Measurements from ENCODE around the gene CACNA1D.

DNA sequence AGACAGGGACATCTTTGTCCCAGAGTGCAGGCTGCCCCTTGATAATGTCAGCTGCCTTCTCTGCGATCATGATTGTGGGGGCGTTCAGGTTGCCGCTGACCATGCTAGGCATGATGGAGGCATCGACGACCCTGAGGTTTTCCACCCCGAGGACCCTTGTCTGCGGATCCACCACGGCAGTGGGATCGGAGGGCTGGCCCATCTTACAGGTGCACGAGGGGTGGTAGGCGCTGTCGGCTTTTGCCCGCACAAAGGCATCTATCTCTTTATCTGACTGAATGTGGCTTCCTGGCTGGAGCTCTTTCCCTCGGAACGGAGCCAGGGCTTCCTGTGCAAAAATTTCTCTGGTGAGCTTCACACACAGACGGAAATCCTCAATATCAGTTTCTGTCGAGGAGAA, 323.4 kb downstream of the CACNA1D start:
- TF ChIP-seq, protein P1, sequence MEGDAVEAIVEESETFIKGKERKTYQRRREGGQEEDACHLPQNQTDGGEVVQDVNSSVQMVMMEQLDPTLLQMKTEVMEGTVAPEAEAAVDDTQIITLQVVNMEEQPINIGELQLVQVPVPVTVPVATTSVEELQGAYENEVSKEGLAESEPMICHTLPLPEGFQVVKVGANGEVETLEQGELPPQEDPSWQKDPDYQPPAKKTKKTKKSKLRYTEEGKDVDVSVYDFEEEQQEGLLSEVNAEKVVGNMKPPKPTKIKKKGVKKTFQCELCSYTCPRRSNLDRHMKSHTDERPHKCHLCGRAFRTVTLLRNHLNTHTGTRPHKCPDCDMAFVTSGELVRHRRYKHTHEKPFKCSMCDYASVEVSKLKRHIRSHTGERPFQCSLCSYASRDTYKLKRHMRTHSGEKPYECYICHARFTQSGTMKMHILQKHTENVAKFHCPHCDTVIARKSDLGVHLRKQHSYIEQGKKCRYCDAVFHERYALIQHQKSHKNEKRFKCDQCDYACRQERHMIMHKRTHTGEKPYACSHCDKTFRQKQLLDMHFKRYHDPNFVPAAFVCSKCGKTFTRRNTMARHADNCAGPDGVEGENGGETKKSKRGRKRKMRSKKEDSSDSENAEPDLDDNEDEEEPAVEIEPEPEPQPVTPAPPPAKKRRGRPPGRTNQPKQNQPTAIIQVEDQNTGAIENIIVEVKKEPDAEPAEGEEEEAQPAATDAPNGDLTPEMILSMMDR (IDR thresholded peaks at IDR 0.05; ENCODE audit: extremely low read depth in 1 of 2, insufficient read depth in 1 of 2, low read depth in 1 of 2, low read length in 2 of 2) = no peak
- TF ChIP-seq MAX (IDR thresholded peaks at IDR 0.05; ENCODE audit: insufficient read depth, insufficient read length) (no peak), POLR2AphosphoS5 (IDR thresholded peaks at IDR 0.05; ENCODE audit: insufficient read depth, low read depth, low read length) (no peak), POLR2A (IDR thresholded peaks at IDR 0.05; ENCODE audit: low read depth, low read length) (no peak), JUN (IDR thresholded peaks at IDR 0.05; ENCODE audit: borderline replicate concordance, insufficient read depth, insufficient read length, low read depth) (no peak), FOS (IDR thresholded peaks at IDR 0.05; ENCODE audit: borderline replicate concordance, insufficient read depth, low read length) (no peak), EZH2 (IDR thresholded peaks at IDR 0.05; ENCODE audit: borderline replicate concordance, low read depth, low read length, severe bottlenecking) (no peak), MYC (IDR thresholded peaks at IDR 0.05; ENCODE audit: low read depth, low read length) (no peak)
